CD4-positive, alpha-beta T cell treated with Interleukin-2 at 100 ng/mL for 4 hours (primary cell): ENCODE data around the gene ENAH.
"Not testable (repeated sequence)": the region's sequence is repeated elsewhere in the genome, so short reads cannot be mapped to it uniquely, and the experiment has no call there.

Experiments
- DNase-seq: peaks from one replicate; pipeline ENCODE4 v3.0.0-alpha.2; 2020; ENCODE audit warnings: low spot score

Gene ENAH

DNA sequence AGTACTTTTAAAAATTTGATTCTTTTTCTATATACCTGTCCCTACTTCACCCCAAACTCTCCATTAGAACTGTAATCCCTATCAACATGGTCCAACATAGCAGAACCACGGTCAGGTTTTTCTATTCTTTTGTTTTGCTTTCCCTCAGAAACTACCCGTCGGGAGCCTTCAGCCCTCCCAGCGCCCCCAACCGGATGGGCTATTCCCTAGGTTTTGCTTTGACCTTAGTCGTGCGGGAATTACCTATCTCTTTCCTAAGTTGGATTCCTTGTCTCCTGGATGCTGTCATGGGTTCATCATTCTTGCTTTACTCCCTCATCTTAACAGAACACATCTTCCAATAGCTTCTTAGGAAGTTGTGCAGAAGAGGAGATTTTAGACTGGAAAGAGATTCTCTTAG, 127.5 kb downstream of the ENAH start:
- DNase-seq = no peak

DNA sequence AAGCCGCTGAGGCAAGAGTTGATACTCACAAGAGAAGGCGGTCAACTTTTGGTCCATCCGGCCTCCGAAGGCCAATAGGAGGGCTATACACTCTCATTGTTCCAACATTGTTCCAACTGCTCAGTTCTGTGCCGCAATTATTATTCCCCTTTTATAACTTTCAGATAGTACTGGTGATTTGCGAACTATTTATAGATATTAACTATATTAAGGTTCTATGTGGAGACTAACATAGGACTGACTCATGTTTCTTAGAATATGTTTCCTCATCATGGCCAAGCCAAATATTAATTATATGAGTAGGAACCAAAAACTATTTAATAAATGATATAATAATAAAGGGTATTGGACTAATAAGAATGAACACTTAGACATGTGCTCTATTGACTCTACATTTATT, 128.4 kb downstream of the ENAH start:
- DNase-seq = no peak

DNA sequence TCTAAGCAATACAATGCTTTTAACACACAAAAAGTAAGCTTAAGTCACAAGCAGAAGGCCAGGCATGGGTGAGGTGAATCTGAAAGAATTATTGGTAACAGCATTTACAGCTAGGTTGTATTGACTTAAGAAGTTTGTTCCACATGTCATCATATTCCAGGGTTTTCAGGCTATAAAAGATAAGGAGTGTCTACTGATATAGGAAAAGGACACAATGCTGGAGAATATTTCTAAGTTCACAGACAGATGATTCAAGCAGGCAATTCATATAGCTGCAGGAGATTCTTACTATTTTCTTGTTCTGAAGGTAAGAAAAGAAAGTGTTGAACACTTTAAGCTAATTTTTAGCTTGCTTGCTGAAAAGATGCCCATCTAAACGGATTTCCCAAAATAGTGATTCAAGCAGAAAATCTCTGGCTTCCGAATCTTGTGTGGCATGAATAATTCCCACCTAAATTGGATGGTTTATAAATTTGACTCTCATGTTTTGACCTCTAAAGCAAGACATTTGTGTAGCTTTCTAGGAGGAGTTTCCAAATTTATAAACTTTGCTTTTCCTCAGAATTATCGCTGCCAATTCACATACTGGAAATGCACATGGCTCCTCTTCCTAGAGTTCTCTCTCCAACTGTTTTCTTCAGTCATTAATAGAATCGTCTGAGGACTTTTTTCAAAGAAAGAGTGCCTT, 129.5 kb downstream of the ENAH start:
- DNase-seq = no peak

DNA sequence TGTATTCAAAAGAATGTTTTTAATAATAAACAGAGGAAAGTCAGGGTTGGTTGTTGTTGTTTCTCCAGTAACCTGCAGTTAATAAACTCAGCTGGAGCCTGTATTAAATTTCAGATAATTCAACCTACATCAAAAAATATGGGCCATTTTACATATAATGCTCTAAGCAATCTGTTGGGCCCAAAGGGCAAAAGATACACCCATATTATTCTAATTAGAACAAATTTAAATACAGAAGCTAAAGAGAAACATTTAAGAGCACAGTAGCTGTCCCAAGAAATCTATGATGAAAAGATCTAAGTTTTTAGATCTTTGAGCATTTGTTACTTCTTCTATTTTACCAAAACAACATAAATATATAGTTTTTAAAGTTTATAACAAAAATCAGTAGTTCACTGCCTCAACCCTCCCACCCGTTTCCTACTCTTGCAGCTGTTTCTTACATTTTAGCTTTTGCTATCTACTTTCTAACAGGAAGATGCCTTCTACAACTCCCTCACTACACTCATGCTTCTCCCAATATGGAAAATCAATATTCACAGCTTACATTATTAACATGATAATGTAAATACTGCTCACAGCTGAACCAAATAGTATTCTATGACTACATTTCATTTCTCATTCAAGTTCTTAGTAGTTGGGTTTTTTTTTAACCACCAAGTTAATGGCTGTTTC, 130.2 kb downstream of the ENAH start:
- DNase-seq = no peak

DNA sequence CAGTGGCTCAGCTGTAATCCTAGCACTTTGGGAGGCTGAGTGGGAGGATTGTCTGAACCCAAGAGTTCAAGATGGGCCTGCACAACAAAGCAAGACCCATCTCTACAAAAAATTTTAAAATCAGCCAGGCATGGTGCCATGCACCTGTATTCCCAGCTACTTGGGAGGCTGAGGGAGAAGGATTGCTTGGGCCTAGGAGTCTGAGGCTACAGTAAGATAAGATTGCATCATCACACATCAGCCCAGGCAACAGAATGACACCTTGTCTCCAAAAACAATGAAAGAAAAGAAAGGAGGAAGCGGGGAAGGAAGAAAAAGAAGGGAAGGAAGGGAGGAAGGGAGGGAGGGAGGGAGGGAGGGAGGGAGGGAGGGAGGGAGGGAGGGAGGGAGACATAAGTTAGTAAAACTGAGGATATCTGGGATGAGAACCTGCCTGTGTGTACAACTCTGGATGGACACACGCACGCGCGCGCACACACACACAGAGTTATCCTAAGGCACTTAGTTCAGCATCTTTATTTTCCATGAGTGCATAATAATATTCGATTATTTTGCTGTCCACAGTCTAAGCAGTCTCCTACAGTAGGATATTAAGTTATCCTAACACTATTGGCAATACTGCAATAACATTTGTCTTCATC, 132.2 kb downstream of the ENAH start:
- no peak for DNase-seq

DNA sequence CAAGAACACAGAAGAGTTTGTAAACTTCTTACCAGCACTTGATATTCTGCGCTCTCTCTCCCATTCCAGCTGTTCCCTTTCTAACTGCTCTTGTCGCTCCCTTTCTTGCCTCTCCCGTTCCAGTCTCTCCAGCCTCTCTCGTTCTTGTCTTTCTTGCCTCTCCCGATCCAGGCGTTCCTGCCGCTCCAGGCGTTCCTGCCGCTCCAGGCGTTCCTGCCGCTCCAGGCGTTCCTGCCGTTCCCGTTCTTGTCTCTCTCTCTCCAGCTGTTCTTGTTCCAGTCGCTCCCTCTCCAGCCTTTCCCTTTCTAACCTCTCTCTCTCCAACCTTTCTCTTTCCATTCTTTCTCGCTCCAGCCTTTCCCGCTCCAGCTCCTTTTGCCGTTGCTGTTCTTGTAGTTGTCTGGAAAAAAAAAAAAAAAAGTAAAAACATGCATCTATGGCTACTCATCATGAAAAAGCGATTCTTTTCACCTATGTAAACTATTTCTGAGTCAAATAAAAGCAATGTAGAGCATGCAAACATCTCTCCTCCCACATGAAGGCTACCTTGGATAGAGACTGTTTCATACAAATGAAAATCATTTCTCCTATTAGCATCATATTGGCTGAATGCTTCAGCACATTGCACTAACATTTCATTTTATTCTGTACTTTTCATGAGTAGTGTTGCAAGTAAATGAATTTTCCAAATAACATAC, 133.6 kb downstream of the ENAH start:
- no peak for DNase-seq

DNA sequence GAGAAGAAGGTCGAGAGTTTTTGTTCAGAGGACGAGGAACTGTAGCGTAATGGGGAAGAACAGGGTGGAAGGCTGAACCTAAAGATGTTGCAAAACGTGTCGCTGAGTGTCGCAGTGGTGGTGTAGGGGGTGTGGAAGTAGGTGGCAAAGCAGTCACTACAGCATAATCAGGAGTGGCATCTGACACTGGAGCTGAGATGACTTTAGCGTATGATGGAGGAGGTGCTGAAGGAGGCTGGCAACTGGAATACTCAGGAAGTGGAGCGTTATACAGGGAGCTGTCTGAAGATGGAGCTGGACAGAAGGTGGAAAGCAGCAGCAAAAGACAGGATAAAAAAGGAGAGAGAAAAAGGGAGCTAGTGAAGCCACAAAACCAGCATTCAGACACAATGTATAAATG, 135.2 kb downstream of the ENAH start:
- no peak for DNase-seq

DNA sequence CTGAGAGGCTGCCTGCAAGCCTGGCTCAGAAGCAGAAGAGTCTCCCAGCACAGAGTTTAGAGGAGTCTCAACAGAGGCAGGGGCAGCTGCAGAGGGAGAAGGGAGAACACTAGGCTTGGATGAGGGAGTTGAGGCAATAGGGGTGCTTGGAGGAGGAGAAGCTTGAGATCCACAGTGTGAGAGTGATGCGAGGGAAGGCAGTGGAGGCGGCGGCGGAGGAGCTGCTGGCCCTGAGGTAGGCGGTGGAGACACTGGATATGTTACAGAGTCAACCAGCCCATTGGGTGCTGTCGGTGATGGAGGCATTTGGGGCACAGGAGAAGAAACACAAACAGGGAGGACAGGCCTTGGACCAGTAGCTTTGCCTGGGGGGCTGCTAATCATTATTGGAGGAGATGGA, 135.7 kb downstream of the ENAH start:
- no peak for DNase-seq

DNA sequence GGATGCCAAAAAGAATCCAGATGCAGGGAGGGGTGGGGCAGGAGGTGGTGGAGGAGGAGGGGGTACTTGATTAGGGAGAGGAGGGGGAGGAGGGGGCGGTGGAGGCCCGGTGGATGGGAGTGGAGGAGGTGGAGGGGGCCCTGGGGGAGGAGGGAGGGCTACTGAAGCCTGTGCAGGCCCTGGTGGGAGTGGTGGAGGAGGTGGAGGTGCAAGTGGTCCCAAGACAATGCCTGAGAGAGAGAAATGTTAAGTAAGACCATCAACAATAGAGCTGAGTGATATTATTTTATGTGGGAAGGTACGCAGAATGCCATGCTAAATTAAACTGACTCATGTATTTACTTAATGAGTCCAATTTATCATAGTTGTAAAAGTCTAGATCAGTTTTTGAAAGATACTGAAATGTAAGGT, 138.2 kb downstream of the ENAH start:
- DNase-seq = no peak

DNA sequence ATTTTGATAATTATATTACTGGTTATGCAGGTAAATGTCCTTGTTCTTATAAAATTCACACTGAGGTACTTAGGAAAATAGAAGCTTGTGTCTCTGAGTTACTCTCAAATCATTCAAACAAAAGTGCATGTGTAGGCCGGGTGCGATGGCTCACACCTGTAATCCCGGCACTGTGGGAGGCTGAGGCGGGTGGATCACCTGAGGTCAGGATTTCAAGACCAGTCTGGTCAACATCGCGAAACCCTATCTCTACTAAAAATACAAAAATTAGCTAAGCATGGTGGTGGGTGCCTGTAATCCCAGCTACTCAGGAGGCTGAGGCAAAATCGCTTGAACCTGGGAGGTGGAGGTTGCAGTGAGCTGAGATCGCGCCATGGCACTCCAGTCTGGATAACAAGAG, 139.3 kb downstream of the ENAH start:
- DNase-seq = not testable (repeated sequence)

DNA sequence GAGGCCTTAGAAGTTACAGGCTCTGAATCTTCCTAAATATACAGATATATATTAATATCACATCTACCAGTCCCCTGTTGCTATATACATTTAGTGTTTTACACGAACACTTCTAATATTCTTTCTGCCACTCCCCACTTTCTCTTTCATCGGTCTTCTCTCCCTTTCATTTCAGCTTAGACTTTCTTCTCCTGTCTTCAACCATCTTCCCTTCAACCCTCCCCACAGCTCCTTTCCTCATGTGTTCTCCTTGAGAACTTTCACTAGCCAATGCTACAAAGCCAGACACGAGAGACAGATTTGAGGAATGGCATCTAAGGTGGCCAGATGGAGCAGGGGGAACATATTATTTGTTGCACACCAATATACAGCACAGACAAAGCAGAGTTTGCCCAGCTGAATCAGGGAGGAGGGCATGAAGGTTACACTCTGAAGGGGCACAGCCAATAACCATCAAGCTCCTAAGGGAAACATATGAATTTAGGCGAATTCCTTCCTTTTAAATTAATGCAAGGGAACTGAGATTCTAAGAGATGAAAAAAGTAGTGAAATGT, 141.0 kb downstream of the ENAH start:
- DNase-seq = no peak

DNA sequence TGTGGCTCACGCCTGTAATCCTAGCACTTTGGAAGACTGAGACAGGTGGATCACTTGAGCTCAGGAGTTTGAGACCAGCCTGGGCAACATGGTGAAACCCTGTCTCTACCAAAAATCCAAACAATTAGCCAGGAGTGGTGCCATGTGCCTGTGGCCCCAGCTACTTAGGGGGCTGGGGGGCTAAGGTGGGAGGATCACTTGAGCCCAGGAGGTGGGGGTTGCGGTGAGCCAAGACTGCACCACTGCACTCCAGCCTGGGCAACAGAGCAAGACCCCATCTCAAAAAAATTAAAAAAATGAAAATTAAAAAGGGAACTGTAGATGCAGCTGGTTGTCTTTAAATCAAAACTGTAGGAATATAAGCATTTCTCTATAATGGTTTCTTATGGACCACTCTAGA, 142.2 kb downstream of the ENAH start:
- not testable (repeated sequence) for DNase-seq

DNA sequence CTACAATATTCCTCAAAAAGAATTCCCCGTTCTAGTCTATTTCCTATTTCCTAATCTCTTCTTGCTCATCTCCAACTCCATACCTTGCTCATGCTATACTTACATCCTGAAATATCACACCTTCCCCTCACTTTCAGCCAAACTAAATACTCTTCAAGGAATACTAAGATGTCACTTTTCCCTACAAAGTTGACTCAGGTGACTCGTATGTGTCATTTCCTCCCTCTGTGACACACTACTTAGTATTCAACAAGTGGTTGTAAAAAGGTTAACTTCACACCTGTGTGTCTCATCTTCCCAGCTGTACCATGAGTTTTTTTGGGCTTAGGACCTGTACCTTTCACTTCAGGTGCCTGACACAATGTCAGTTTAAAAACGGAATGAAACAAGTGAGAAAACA, 143.2 kb downstream of the ENAH start:
- DNase-seq = no peak

DNA sequence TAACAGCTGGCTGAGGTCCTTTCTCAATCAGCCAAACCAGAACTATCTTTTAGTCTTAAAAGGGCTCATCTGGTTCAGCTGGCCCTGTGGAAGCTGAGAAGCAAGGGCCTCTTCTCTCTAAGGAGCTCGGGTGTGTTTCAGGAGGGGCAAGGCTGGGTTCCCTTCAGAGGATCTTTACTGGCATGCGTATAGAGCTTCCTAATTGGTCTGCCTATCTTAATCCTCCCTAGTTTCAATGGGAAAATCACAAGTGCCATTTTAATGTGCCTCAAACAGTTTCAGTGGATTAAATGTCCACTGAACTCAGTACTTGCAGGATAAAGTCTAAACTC, 143.6 kb downstream of the ENAH start:
- no peak for DNase-seq

DNA sequence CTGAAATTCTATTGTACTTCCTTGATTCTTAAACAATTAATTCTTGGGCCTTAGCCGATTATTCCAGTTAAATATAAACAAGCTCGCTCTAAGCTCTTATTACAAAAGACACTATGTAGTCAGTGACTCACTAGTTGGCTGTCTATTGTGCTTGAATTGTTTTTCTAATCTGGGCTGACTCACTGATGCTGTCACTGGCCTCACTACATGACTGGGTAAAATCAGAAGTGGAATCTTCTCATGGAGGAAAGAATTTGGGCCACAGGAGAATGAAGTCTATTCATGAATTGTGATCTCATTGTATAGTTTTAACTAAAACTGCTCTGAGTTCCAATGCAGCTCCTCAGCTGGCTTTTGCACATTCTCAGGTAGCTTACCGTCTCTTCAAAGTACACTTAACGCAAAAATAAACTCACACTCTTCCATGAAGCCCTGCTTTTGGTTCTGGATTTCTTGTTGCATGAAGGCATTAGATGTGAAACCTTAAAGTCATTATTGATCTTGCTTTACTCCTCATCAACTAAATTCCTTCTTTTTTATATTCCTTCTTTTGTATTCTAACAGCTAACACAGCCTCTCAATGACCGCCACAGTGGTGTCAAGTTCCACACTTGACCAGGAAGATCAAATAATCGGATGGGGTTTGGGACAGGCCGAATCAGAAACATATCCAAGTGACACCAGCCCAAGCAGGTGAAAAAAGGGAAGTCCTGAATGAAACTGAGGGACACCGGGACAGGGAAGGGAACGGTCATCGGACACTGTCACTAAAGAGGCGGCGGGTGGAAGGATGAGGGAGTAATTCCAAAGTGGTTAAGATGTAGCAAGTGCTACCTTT, 144.2 kb downstream of the ENAH start:
- no peak for DNase-seq

DNA sequence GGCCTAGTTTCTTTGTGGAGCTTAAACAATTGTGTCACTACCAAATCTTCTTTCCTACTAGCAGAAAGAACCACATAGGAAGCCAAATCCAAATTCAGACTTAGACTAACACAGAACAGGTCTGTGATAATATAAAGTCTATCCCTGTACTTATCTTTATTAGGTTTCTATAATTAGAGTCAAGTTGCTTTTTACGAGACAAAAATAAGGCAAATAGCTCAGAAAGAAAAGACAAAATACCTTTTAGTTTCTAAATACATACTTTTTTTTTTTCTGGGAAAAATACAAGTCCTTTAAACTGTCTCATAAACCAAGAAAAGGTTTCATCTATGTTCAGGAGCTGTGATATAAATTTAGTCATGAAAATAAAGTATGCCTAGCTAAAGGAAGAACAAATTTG, 146.2 kb downstream of the ENAH start:
- DNase-seq = no peak

DNA sequence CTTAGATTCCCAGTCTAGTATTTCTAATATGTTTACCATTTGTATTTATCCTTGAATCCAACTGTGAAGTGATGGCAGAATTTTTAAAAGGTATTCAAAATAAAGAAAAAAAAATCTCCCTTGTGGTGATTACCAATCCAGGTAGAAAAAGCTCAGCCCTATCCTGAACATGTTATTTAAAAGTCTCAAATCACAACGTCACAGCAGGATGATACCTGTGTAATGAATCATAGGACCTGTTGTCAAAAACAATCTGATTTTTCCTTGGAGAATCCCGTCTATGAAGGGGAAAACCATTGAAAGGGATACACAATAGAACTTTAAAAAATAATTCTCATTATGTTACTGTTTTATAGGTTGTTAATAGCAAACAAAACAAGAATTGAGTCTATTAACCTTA, 148.1 kb downstream of the ENAH start:
- DNase-seq = no peak

DNA sequence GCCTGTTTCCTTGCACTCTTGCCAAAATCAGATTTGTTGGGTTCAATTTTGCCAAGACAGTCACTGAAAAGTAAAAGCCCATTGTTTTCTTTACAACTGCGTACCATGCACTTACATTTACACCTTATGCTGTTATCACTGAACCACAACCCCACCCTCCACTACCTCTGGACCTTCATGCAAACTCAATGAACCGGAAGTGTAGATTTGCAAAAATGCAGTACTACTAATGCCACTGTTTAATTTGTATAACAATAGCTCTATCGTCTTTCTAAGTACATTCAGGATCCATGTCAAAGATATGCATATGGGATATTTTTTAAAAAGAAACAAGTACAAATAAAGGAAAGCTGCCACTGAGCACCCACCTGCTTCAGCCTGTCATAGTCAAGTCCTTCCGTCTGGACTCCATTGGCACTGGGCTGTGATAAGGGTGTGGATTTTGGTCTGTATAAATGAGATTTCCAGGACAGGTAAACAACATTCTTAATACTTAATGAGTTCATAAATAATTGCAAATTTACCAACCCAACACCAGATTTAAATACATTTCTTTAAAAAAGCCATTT, 152.2 kb downstream of the ENAH start:
- DNase-seq = no peak

DNA sequence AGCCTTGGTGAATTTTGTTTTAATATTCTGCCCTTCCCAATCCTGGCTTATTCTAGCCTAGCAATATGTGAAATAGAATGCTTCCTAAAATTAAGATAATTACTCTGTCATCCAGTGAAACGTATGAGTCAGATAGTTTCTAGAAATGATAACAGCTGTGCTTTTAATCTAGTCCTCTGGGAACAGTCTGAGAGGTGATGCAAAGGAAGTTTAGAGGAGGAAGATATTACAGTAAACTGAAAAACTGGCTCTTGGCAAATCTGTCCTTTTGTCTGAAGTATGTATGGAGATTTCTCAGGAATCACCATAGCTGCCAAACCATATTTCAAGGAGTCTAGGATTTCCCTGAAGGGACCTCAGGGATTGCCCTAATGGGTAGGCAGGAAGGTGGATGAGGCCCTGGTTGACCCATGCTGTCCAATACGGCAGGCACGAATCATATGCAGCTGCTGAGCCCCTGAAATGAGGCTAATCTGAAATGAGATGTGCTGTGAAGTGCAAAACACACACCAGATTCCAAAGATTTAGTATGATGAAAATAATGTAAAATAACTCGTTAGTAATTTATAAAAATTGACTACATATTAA, 154.3 kb downstream of the ENAH start:
- DNase-seq = no peak

DNA sequence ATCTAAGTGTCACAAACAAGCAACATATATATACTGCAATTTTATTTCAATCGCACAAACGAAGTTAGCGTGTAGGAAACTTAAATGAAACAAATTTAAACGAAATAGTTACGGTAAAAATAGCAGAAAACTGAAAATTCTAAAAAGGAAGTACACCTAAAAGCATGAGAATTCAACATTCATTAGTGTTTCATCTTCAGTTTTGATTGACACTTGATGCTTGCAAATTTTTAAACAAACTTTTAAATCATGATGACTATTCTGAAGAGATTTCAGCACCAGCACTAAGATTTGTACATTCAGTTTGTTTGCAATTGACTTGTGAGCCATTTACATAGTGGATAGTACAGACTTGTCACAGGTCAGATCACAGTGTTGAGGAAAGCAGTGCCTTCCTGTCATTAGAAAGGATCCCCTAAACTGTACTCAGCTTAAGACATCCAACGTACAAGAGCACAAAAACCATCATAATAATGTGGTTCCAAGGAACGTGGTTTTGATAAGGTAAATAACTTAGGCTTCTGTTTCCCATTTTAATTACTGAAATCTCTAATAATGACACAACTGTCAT, 158.0 kb downstream of the ENAH start:
- DNase-seq = no peak
